Measurements from ENCODE around the gene IL20RA.

GRCh38 chr6:137092018-137092417, 47.3 kb upstream of the IL20RA start:
- TF ChIP-seq EZH2 (IDR thresholded peaks at IDR 0.05; ENCODE audit: borderline replicate concordance, low read depth, low read length, severe bottlenecking) (no peak), FOS (IDR thresholded peaks at IDR 0.05; ENCODE audit: borderline replicate concordance, insufficient read depth, low read length) (no peak), POLR2A (IDR thresholded peaks at IDR 0.05; ENCODE audit: low read depth, low read length) (no peak), POLR2AphosphoS5 (IDR thresholded peaks at IDR 0.05; ENCODE audit: insufficient read depth, low read depth, low read length) (no peak)
- TF ChIP-seq, protein P1, sequence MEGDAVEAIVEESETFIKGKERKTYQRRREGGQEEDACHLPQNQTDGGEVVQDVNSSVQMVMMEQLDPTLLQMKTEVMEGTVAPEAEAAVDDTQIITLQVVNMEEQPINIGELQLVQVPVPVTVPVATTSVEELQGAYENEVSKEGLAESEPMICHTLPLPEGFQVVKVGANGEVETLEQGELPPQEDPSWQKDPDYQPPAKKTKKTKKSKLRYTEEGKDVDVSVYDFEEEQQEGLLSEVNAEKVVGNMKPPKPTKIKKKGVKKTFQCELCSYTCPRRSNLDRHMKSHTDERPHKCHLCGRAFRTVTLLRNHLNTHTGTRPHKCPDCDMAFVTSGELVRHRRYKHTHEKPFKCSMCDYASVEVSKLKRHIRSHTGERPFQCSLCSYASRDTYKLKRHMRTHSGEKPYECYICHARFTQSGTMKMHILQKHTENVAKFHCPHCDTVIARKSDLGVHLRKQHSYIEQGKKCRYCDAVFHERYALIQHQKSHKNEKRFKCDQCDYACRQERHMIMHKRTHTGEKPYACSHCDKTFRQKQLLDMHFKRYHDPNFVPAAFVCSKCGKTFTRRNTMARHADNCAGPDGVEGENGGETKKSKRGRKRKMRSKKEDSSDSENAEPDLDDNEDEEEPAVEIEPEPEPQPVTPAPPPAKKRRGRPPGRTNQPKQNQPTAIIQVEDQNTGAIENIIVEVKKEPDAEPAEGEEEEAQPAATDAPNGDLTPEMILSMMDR (IDR thresholded peaks at IDR 0.05; ENCODE audit: extremely low read depth in 1 of 2, insufficient read depth in 1 of 2, low read depth in 1 of 2, low read length in 2 of 2): no peak

Measured in endothelial cell of umbilical vein (primary cell).